GM18499 (cell line): ENCODE data around the gene ASH1L.
"Not testable (repeated sequence)": the region's sequence is repeated elsewhere in the genome, so short reads cannot be mapped to it uniquely, and the experiment has no call there.

Experiments
- ATAC-seq: cut with Tn5 transposase; IDR thresholded peaks from one replicate; pipeline ENCODE4 v1.9.1; 2021; ENCODE audit warnings: moderate number of reproducible peaks; ENCODE audit not compliant: insufficient read depth, unreplicated experiment

The ASH1L gene, protein sequence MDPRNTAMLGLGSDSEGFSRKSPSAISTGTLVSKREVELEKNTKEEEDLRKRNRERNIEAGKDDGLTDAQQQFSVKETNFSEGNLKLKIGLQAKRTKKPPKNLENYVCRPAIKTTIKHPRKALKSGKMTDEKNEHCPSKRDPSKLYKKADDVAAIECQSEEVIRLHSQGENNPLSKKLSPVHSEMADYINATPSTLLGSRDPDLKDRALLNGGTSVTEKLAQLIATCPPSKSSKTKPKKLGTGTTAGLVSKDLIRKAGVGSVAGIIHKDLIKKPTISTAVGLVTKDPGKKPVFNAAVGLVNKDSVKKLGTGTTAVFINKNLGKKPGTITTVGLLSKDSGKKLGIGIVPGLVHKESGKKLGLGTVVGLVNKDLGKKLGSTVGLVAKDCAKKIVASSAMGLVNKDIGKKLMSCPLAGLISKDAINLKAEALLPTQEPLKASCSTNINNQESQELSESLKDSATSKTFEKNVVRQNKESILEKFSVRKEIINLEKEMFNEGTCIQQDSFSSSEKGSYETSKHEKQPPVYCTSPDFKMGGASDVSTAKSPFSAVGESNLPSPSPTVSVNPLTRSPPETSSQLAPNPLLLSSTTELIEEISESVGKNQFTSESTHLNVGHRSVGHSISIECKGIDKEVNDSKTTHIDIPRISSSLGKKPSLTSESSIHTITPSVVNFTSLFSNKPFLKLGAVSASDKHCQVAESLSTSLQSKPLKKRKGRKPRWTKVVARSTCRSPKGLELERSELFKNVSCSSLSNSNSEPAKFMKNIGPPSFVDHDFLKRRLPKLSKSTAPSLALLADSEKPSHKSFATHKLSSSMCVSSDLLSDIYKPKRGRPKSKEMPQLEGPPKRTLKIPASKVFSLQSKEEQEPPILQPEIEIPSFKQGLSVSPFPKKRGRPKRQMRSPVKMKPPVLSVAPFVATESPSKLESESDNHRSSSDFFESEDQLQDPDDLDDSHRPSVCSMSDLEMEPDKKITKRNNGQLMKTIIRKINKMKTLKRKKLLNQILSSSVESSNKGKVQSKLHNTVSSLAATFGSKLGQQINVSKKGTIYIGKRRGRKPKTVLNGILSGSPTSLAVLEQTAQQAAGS (N-terminal part only)

DNA sequence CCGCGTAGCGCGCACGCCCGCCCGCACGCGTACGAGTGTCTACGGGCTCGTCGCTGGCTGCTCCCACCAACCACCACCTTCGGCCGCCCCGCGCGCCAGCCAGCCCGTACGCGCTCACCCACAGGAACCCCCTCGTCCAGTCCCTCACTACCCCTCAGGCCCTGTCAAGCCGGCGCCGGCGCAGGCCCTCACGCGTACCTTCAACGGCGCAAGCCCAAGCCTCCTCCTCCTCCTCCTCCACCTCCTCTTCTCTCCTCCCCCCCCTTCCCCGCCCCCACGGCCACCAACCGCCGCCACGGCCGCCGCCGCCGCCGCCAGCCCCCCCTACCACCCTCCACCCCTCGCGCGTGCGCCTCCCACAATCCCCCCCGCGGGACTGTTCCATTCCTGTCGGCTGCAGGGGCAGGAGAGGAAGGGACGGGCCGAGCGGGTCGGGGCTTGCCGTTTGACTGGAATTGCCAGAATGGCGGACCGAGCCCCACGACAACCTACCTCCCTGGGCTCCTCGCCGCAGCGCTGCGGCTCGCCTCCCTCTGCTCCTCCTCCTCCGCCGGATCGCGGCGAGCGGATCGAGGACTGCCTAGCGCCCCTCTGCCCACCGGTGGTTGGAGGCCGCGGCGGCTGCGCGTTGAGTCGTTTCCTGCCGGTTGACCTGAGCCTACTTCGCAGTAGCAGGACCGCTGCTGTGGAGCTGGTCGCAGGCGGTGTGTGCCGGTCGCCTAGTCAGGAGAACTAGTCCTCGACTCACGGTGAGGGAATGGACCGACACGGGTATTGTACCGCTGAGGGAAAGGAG is at the start of gene ASH1L:
Gene ASH1L (minus strand): TSS at position 223 of the 796 bp plus-strand sequence. CDS start 41,284 bp downstream, outside the sequence.
- ATAC-seq = no peak

DNA sequence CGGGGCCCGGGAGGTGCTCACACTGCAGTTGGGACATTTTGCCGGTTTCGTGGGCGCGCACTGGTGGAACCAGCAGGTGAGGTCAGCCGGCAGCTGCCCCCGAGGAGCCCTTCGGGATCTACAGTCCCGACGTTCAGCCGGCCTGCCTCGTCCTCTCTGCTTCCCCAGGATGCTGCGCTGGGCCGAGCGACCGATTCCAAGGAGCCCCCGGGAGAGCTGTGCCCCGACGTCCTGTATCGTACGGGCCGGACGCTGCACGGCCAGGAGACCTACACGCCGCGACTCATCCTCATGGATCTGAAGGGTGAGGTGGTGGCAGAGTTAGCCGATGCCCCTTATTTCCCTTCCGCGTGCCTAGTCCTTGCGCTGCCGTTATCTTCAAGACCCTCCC is 47.6 kb upstream of the ASH1L start:
- not testable (repeated sequence) for ATAC-seq

DNA sequence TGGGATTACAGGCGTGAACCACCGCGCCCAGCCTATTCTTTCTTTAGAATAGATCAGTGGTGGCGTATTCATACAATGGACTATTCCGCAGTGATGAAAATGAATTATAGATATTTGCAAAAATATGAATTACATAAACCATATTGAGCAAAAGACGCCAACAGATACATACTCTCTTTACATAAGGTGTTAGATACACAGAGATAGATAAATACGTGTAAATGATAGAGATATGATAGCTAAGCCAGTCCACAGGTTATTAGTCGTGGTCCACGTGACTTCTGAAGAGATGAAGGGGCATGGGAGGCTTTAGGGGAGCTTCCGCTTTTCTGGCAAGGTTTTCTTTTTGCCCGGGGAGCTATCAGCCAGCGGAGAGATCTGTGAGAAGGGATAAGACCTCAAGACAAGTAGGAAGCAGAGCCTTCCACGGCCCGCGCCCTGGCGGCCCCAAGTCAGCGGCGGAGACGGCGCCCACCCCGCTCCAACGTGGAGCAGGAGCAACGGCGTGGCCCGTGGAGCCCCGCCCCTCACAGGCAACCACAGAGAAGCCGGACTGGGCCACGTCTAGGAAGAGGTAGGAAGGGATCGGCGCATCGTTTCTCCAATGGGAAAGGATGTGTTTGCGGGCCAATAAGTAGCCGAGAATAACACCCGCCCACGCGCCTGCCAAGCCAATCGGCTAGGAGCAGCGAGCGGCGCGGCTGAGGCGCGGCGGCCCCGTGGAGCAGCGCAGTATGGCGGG is 47.1 kb upstream of the ASH1L start, which contains the start of gene MSTO1:
Gene MSTO1 (plus strand): TSS at position 704 of the 742 bp plus-strand sequence. CDS start 31 bp downstream, at position 735.
- ATAC-seq = peak; percentile 80

DNA sequence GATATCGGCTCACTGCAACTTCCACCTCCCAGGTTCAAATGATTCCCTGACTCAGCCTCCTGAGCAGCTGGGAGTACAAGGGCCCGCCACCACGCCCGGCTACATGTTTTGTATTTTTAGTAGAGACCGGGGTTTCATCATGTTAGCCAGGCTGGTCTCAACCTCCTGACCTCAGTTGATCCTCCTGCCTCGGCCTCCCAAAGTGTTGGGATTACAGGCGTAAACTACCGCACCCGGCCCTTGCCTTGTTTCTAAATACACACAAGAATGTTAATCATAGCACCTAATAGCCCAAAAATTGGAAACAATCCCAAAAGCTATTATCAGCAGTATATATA is 46.3 kb upstream of the ASH1L start:
- no peak for ATAC-seq

DNA sequence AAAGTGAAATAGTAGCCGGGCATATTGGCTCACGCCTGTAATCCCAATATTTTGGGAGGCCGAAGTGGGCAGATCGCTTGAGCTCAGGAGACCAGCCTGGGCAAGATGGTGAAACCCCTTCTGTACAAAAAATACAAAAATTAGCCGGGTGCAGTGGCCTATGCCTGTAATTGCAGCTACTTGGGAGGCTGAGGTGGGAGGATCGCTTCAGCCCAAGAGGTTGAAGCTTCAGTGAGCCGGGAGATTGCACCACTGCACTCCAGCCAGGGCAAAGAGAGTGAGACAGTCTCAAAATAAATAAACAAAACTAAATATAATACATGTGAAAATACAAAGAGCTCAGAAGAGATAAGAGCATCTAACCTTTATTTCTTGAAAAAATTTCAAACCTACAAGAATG is 45.1 kb upstream of the ASH1L start:
- ATAC-seq = no peak

DNA sequence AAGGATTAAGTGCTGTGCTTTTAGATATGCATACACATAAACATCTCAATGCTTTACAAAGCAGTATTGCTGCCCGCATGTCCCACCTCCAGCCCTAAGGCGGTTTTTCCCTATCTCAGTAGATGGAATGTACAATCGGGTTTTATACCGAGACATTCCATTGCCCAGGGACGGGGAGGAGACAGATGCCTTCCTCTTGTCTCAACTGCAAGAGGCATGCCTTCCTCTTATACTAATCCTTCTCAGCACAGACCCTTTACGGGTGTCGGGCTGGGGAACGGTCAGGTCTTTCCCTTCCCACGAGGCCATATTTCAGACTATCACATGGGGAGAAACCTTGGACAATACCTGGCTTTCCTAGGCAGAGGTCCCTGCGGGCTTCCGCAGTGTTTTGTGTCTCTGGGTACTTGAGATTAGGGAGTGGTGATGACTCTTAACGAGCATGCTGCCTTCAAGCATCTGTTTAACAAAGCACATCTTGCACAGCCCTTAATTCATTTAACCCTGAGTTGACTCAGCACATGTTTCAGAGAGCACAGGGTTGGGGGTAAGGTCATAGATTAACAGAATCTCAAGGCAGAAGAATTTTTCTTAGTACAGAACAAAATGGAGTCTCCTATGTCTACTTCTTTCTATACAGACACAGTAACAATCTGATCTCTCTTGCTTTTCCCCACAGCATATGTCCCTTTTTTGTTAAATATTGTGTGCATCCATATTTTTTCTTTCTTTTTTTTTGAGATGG is 37.4 kb upstream of the ASH1L start:
- ATAC-seq = not testable (repeated sequence)

DNA sequence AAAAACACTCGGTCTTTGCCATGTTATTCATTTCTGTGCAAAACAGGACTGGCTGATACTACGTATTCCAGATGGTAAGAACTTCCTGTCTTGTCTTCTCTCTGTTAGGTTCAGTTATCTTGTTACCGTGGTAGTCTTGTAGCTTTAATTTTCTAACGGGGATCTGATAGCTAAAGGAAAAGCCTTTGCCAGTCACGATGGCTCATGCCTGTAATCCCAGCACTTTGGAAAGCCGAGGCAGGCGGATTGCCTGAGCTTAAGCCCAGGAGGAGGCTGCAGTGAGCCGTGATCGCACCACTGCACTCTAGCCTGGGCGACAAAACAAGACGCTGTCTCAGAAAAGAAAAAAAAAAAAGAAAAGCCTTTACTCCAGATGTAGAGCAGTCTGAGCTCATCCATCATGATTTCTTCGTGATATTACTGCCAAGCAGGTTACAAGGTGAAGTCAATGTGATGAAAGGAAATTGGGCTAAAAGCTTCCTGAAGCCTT is 36.3 kb upstream of the ASH1L start:
- ATAC-seq = no peak

DNA sequence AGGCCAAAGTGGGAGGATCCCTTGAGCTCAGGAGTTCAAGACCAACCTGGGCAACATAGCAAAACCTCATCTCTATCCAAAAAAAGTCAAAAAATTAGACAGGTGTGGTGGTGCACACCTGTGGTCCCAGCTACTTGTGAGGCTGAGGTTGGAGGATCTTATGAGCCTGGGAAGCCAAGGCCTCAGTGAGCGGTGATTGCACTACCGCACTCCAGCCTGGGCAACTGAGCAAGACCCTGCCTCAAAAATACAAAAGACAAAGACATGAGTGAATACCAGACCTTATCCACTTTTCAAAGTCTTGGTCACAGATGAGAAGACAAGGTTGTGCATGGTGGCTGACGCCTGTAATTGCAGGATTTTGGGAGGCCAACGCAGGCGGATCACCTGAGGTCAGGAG is 34.3 kb upstream of the ASH1L start:
- ATAC-seq = no peak

DNA sequence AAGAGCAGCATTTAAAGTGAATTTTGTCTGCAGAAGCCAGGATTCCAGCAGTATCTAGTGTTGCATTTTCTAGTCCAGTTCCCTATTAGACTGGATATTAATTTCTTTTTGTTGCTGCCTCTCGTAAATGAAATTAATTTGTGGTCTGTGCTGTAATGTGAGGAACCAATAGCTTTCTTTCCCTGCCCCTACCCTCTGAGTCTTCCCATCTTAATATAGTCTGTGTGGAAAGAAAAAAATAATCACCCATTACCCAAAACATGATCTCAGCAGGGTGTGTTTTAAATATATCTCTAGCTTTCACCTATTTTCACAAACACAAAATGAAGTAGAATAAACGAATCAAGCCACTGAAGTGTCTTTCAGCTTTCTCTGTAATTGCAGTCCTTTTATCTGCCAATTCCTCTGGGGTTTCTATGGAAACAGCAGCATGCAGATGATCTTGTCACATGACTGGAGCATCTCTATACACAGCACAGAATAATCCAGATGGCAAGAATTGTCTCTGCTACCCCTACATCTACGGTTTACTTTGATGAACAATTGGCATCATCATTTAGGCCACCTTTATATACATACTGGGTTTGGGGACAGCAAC is 33.4 kb upstream of the ASH1L start:
- not testable (repeated sequence) for ATAC-seq

DNA sequence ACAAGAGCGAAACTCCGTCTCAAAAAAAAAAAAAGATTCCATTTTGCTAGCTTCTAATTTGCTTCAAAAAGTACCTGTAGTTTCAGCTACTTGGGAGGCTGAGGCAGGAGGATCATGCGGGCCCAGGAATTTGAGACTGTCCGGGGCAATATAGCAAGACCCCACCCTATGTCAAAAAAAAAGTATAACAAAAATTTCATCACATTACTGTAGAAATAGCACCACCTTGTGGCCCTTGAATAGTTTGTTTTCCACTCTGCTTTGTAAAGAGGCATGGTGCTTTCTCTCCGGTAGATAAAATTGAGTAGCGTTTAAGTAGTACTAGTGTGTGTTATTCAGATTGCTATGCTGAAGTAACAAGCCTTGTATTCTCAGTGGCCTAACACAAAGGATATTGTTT is 29.2 kb upstream of the ASH1L start:
- ATAC-seq = no peak

DNA sequence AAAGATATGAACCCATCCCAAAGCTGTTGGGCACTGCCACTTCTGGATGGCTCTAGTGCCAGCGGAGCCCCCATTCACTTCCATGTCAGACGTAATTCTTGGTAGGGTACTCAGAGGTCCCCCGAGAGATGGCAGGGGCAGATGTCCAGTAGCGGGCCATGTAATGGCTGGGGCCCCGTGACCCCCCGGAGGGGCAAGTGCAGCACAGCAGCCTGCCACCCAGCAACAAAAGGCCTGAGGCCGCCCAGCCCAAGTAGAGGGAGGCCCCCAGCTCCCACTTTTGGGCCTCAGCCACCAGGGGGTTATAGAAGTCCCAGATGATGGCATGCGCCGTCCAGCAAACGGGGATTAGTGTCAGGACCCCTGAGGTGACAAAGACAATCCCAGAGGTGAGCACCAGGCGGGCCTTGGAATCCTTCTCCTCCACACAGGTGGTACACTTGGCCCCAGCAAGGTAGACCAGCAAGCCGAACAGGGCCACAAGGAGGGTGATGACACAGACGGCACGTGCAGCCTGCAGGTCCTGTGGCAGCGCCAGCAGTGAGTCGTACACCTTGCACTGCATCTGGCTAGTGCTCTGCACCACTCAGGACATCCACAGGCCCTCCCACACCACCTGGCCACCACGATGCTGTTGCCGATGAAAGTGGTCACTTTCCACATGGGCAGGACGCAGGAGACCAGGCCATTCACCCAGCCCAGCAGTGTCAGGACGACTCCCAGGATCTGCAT is 28.1 kb upstream of the ASH1L start:
- ATAC-seq = not testable (repeated sequence)

DNA sequence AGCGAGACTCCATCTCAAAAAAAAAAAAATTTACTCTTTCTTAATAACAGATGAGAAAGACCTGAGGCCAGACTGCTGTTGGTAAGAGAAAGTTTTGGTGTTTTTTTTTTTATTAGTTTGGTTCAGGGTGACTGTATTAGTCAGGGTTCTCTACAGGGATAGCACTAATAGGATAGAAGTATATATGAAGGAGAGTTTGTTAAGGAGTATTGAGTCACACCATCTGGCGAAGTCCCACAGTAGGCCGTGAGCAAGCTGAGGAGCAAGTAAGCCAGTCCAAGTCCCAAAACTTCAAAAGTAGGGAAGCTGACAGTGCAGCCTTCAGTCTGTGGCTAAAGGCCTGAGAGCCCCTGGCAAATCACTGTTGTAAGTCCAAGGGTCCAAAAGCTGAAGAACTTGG is 26.7 kb upstream of the ASH1L start:
- ATAC-seq = not testable (repeated sequence)

DNA sequence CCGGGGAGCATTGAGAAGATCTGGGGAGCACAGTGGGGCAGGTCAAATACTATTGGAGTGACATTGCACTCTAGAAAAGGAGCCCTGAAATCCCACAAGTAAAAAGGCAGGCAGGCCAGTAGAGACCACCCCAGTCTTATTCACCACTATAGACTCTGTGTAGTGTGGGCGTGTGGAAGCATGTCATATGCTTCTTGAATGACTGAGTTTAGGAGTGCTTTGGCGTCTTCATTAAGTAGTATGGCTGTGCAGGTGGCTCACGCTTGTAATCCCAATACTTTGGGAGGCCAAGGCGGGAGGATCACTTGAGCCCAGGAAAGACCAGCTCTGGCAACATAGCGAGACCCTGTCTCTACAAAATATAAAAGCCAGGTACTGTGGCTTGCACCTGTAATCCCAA is 21.2 kb upstream of the ASH1L start:
- not testable (repeated sequence) for ATAC-seq

DNA sequence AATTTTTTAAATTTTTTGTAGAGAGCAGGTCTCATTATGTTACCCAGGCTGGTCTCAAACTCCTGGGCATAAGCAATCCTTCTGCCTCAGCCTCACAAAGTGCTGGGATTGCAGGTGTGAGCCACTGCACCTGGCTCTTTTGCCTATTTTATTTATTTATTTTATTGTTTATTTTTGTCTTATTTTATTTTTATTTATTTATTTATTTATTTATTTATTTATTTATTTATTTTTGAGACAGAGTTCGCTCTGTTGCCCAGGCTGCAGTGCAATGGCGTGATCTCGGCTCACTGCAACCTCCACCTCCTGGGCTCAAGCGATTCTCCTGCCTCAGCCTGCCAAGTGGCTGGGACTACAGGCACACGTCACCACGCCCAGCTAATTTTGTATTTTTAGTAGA is 13.0 kb upstream of the ASH1L start:
- ATAC-seq = not testable (repeated sequence)

DNA sequence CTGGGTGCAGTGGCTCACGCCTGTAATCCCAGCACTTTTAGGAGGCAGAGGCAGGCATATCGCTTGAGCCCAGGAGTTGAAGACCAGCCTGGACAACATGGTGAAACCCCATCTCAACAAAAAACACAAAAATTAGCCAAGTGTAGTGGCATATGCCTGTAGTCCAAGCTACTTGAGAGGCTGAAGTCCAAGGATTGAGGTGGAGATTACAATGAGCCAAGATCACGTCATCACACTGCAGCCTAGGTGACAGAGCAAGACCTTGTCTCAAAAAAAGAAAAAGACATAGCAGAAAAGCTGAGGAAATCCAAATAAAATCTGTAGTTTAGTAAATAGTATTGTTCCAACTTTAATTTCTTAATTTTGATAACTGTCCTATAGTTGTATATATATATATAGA is 11.5 kb upstream of the ASH1L start:
- no peak for ATAC-seq

DNA sequence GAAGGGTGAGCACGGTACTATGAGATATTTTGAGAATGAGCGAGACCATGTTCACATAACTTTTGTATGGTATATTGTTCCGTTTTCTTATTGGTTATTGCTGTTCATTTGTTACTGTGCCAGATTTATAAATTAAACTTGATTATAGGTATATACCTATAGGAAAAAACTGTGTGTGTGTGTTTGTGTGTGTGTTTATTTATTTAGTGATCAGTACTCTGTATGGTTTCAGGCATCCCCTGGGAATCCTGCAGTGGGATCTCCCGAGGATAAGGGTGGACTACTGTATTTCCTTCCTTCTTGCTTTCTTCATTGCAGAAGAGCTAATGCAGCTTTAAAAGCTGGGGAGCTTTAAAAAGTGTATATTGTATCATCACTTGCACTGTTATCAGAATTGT is 8.0 kb upstream of the ASH1L start:
- no peak for ATAC-seq

DNA sequence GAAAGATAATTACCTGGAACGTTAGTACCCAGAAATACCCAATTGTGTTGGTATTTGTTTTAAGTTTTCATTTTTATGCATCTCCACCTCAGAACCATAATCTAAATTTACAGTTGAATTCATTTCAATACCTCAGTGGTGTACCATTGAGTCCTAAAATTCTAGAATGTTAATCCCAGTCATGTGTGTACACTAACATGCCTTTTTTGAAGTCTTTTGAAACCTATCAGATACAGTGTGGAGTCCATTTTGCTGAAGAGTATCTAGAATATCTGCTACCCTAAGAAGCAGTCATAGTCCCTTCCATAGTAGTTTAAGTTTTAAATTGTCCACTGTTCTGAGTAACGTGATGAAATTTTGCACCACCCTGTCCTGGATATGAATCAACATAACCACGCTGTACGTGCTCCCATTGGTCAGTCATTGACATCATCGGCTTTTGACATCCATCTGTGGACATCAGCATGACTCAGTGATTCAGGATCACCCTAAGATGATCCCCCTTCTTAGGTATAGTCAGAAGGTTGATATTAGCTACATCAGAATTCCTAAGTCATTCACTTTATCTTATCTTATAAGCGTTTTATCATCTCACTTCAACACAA is 7.5 kb upstream of the ASH1L start:
- ATAC-seq = no peak
